Measurements from ENCODE around the gene C1orf159.
A peak's percentile ranks its signal among the peaks of the same experiment; 100 is the strongest.

Gene C1orf159

GRCh38 chr1:1130206-1131120 lies 14.6 kb upstream of the C1orf159 start:
- DNase-seq = no peak

- DNase-seq = no peak
Observed at GRCh38 chr1:1129381-1129821, 13.5 kb upstream of the C1orf159 start.

GRCh38 chr1:1128454-1129139 lies 12.7 kb upstream of the C1orf159 start:
- DNase-seq = no peak

- no peak for DNase-seq
Observed at GRCh38 chr1:1127551-1128451, 11.9 kb upstream of the C1orf159 start.

GRCh38 chr1:1125945-1126344 lies 10.1 kb upstream of the C1orf159 start:
- DNase-seq = no peak

GRCh38 chr1:1124786-1125642 lies 9.1 kb upstream of the C1orf159 start:
- DNase-seq = no peak

GRCh38 chr1:1124508-1124785 lies 8.6 kb upstream of the C1orf159 start:
- no peak for DNase-seq

- DNase-seq = no peak
Observed at GRCh38 chr1:1123581-1124507, 8.0 kb upstream of the C1orf159 start.

GRCh38 chr1:1122981-1123480 lies 7.1 kb upstream of the C1orf159 start:
- DNase-seq = no peak

- DNase-seq = peak; percentile 29
Observed at GRCh38 chr1:1122078-1122811, 6.4 kb upstream of the C1orf159 start.

GRCh38 chr1:1121611-1122077 lies 5.8 kb upstream of the C1orf159 start:
- no peak for DNase-seq

- DNase-seq = no peak
Observed at GRCh38 chr1:1120866-1121591, 5.1 kb upstream of the C1orf159 start.

- DNase-seq = no peak
Observed at GRCh38 chr1:1120096-1120495, 4.2 kb upstream of the C1orf159 start.

GRCh38 chr1:1119272-1119890 lies 3.5 kb upstream of the C1orf159 start:
- DNase-seq = no peak

GRCh38 chr1:1118876-1119220 lies 3.0 kb upstream of the C1orf159 start:
- DNase-seq = no peak

- DNase-seq = no peak
Observed at GRCh38 chr1:1118011-1118875, 2.4 kb upstream of the C1orf159 start.

- DNase-seq = no peak
Observed at GRCh38 chr1:1117469-1117831, 1.6 kb upstream of the C1orf159 start.
